NOMO-1 treated with dmso at 0.1 percent for 144 hours (cell line): ENCODE measurements around the gene OGFOD2.
A peak's percentile ranks its signal among the peaks of the same experiment; 100 is the strongest.
"Not testable (repeated sequence)": the region's sequence is repeated elsewhere in the genome, so short reads cannot be mapped to it uniquely, and the experiment has no call there.

Source experiments
- DNase-seq: peaks from one replicate; lab custom pipeline; 2025; ENCODE audit not compliant: unreplicated experiment; lab: John Stamatoyannopoulos, UW

The OGFOD2 gene

GRCh38 chr12:122974892-122975789 lies at the start of gene OGFOD2:
TSS of gene OGFOD2 (plus strand) at chr12:122975244. CDS start at chr12:122975252, 8 bp downstream.
- DNase-seq: peak; percentile 93

DNA sequence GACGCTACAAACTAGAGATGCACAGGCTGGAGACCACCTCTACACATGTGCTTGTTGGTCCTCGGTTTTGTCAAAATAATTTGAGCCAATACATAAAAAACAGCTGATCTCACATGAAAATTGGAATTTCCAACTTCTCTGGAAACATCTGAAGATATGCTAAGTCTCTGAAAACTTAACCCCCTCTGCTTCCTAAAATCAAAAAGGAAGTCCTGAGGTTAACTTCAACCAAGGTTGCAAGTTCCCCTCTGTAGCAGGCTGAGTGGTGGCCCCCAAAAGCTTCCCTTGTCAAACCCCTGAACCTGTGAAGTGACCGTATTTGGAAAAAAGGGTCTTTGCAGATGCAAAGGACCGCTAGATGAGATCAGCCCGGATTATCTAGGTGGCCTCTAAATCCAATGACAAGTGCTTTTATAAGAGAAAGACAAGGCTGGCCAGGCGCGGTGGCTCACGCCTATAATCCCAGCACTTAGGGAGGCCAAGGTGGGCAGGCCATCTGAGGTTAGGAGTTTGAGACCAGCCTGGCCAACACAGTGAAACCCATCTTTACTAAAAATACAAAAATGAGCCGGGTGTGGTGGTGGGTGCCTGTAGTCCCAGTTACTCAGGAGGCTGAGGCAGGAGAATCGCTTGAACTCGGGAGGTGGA lies 47.2 kb upstream of the OGFOD2 start:
- DNase-seq: no peak

GRCh38 chr12:122928404-122929147 lies 46.5 kb upstream of the OGFOD2 start:
- no peak for DNase-seq

GRCh38 chr12:122929148-122929538 lies 45.9 kb upstream of the OGFOD2 start:
- DNase-seq: no peak

GRCh38 chr12:122929812-122930211 lies 45.2 kb upstream of the OGFOD2 start:
- no peak for DNase-seq

DNA sequence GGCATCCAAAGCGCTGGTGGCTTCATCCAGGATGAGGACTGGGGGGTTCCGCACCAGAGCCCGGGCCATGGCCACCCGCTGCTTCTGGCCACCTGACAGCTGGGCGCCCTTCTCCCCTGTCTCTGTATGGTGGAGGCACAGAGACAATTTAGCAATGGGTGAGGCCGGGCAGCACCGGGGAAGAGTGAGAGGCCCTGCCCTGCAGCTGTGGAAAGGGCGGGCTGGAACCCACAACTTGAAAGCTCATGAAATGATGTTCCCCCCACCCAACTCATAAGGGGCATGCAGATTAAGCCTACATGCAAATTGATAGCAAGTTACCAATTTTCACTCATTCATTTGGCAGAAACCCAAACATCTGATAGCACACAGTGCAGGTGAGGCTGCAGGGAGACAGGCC lies 42.8 kb upstream of the OGFOD2 start:
- DNase-seq: no peak

GRCh38 chr12:122934722-122935121 lies 40.3 kb upstream of the OGFOD2 start:
- no peak for DNase-seq

GRCh38 chr12:122935318-122935717 lies 39.7 kb upstream of the OGFOD2 start:
- no peak for DNase-seq

GRCh38 chr12:122937622-122938091 lies 37.4 kb upstream of the OGFOD2 start:
- DNase-seq: peak; percentile 2

DNA sequence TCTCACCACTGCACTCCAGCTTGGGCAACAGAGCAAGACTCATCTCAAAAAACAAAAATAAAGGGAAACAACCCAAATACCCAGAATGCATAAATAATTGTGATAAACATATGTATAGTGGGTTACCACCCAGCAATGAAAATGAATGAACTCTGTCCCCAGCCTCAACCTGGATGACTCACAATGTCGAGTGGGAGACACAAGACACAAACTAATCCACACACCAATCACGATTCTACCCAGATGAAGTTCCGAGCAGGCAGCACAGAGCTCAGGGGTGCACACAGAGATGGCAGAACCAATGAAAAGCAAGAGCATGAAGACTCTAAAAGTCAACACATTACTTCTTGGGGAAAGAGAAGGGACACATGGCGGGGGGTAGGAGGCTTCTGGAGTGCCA lies 35.9 kb upstream of the OGFOD2 start:
- DNase-seq: no peak

DNA sequence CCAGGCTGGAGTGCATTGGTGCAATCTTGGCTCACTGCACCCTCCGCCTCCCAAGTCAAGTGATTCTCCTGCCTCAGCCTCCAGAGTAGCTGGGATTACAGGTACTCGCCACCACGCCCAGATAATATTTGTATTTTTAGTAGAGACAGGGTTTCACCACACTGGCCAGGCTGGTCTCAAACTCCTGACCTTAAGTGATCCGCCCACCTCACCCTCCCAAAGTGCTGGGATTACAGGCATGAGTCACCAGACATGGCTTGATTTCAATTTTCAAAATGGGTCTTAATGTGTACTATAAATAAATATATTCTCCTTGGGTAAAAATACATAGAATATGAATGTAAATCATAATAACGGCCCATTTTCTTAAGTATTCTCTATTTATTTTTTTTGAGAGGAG lies 33.7 kb upstream of the OGFOD2 start:
- DNase-seq: not testable (repeated sequence)

DNA sequence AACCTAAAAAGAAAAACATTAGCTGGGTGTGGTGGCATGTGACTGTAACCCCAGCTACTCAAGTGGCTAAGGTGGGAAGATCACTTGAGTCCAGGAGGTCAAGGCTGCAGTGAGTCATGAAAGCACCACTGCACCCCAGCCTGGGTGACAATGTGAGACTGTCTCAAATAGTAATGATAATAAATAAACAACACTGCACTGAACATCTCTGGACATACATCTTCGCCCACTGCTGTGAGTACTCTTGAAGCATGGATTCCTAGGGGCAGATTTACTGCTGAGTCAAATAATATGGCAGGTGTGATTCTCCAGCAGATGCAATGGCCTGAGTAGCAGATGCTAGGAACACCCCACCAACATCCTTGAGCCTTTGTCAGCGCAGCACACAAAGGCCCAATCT lies 32.4 kb upstream of the OGFOD2 start:
- no peak for DNase-seq

DNA sequence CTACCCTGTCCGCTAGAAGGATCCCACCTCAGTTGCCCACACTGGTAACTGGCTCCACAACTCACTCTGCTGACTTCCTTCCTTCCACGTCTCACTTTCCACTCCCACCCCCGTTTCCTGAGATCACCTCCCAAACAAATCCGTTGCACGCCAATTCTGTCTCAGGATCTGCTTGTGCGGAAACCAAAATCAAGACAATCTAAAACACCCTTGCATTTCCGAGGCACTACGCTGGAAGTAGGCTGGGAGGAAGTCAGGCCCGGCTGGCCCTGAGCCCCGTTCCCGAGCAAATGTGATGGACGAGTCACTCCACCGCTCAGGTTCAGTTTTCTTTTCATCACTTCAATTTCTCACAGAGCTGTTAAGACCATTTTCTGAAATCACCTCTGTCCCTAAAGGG lies 31.8 kb upstream of the OGFOD2 start:
- DNase-seq: no peak

DNA sequence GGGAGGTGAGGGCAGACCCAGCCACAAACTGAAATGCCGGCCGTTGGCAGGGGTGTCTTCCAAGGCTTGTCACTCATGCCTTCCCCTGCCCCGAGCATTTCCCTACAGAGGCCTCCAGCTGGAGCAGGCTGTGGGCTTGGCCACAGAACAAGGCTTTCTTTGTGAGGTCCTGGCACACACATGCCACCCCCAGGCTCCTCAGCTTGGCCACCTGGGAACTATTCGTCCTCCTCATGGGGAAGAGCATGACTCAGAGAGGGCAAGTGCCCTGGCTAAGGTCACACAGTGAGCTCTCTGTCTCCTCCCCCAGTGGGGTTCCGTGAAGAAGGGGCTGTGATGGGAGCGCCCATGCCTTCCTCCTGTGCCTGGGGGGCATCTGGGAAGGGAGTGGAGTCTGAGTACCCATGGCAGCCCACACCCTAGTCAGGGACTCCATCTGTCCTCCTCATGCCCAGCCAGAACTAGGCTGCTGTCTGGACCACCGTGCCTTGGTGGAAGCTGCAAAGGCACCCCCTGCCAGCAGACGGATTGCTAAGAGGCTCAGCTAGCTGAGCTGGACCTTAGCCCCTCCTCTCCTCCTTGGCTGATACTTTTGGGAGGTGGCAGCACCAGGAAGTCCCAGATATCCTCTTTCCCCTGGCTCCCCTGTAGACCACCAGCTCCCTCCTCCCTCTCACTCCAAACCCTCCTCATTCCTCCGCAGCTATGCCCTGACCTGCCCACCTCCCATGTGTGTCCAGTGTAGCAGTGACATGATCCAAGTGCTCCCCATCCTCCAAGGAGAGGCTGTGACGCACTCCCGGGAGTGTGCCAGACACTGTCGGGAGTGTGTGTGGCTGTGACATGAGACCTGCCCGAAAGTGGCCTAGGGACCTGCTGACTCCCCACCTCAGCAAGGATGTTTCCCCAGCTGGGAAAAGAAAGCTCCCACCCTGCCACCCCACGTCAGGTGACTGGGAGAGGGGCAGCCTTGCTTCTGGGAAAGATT lies 30.1 kb upstream of the OGFOD2 start:
- no peak for DNase-seq

- DNase-seq: peak; percentile 73
Measured at GRCh38 chr12:122946690-122947341, 28.2 kb upstream of the OGFOD2 start.

DNA sequence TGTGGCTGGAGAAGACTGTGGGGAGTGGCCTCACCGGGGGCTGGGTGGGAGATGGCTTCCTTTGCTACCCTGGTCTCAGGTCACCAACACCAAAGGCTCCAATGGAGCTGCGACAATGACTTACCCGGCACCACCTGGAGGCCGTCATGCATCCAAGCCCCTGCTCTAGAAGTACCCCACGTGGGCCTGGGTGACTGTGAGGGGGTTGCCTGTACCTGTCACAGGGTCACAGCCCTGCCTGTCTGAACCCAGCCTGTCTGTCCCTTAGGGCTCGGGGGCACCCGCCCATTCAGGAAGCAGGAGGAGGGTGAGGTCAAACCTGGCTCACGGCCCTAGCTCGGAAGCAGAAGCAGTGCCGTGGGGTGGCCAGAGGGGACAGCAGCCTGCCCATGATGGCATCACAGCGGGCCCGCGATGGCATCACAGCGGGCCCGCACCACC lies 27.7 kb upstream of the OGFOD2 start:
- DNase-seq: no peak

DNA sequence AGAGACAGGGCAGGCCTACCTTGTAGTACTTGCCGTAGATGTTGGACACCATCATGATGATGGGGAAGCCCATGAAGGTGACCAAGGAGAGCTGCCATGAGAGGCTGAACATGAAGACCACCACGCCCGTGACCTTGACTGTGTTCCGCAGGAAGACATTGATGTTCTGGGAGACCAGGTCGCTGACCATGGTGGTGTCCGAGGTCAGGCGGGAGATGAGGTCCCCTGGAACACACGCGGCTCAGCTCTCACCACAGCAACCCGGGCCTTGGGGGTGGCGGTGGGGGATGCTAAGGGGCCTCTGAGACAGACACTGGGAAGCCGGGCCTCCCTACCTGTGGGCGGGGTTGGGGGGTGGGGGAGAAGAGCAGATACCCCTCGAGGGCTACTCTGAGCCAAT lies 26.4 kb upstream of the OGFOD2 start:
- DNase-seq: no peak

- DNase-seq: no peak
Measured at GRCh38 chr12:122949405-122949804, 25.6 kb upstream of the OGFOD2 start.

DNA sequence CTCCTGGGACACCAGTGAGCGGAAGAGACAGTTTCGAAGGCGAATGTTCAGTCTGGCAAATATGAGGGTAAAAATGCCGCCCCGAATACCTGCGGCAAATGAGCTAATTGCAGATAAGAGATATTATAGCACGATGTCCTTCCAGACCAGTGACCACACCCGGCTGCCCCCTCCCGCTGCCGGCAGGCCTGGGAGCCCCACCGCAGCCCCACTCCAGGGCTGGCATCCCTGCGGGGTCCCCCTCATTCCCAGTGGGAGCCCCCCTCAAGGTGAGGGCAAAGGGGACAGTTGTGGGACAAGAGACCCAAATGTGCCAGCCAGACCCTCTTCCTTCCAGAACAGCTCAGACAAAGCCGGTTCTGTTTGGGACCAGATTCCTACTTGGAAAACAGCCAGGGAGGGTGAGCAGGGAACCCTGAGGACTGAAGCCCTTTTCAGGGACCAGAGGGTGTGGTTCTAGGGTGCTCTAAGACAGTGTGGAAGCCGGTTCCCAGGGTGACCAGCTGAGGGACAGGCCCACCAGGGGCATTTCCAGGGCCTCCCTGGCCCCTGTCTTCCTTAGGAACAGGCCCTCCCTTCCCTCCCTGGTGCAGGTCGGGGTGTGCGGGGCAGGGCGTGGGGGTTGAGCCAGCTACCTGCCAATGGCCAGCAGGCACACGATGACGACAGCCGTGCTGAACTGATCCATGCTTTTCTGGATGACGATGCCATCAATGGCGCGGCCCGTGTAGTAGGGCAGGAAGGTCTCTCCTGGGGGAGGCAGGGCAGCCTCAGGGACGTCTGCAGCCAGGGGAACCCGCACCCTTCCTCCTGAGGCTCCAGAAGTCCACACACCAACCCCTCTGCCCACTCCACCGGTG lies 25.0 kb upstream of the OGFOD2 start:
- DNase-seq: no peak
